ENCODE results near the gene RHBDL1.
A peak's percentile ranks its signal among the peaks of the same experiment; 100 is the strongest.

Gene RHBDL1

GRCh38 chr16:672851-673250, 2.6 kb upstream of the RHBDL1 start:
- DNase-seq (ENCODE audit: low read depth, low spot score), result no peak

GRCh38 chr16:673399-673991, 2.0 kb upstream of the RHBDL1 start:
- DNase-seq (ENCODE audit: low read depth, low spot score), result no peak

- DNase-seq (ENCODE audit: low read depth, low spot score), result no peak
These were observed 1.1 kb upstream of the RHBDL1 start for GRCh38 chr16:674214-674881.

- no peak for DNase-seq (ENCODE audit: low read depth, low spot score)
These were observed 553 bp downstream of the RHBDL1 start for GRCh38 chr16:675884-676564.

GRCh38 chr16:676565-676902, 1.1 kb downstream of the RHBDL1 start:
- DNase-seq (ENCODE audit: low read depth, low spot score), result no peak

GRCh38 chr16:676913-677312, 1.4 kb downstream of the RHBDL1 start:
- DNase-seq (ENCODE audit: low read depth, low spot score), result no peak

- no peak for DNase-seq (ENCODE audit: low read depth, low spot score)
These were observed 2.1 kb downstream of the RHBDL1 start for GRCh38 chr16:677316-678190.

GRCh38 chr16:678209-678857, 2.9 kb downstream of the RHBDL1 start:
- DNase-seq (ENCODE audit: low read depth, low spot score), result no peak

GRCh38 chr16:678858-679813, 3.7 kb downstream of the RHBDL1 start:
- DNase-seq (ENCODE audit: low read depth, low spot score), result no peak

GRCh38 chr16:679814-680624, 4.5 kb downstream of the RHBDL1 start, which contains the start of gene STUB1:
STUB1 (plus strand) TSS chr16:680410; CDS start chr16:680526, 116 bp downstream.
- peak; percentile 71 for DNase-seq (ENCODE audit: low read depth, low spot score)

- DNase-seq (ENCODE audit: low read depth, low spot score), result no peak
These were observed 5.1 kb downstream of the RHBDL1 start for GRCh38 chr16:680625-680945.

GRCh38 chr16:680967-681745, 5.7 kb downstream of the RHBDL1 start:
- no peak for DNase-seq (ENCODE audit: low read depth, low spot score)

GRCh38 chr16:681746-682427, 6.4 kb downstream of the RHBDL1 start:
- DNase-seq (ENCODE audit: low read depth, low spot score), result no peak

GRCh38 chr16:682493-683395, 7.3 kb downstream of the RHBDL1 start:
- DNase-seq (ENCODE audit: low read depth, low spot score), result no peak

GRCh38 chr16:683396-684070, 8.1 kb downstream of the RHBDL1 start:
- no peak for DNase-seq (ENCODE audit: low read depth, low spot score)

- peak; percentile 93 for DNase-seq (ENCODE audit: low read depth, low spot score)
These were observed 8.8 kb downstream of the RHBDL1 start, which contains the start of gene JMJD8 for GRCh38 chr16:684071-684794. JMJD8 (minus strand) TSS chr16:684334; CDS start chr16:684319, 15 bp downstream.

Data from activated CD4-positive, CD25-positive, alpha-beta regulatory T cell treated with anti-CD3 and anti-CD28 coated beads, Interleukin-2, amount 50 U/mL, for 16 hours (primary cell).